Stimulated activated naive CD8-positive, alpha-beta T cell treated with anti-CD3 and anti-CD28 coated beads, Interleukin-15, amount 100 ng/mL, for 72 hours (primary cell): Measurements from ENCODE around the gene TAS2R1.
"Not testable (repeated sequence)": the region's sequence is repeated elsewhere in the genome, so short reads cannot be mapped to it uniquely, and the experiment has no call there.

Experiments
- ATAC-seq: fragments of 150-1000 bp; cut with Tn5 transposase; 2 replicates; pipeline ENCODE4 v1.10.0; 2021; ENCODE audit warnings: mild to moderate bottlenecking, moderate library complexity
- DNase-seq, 2 donors: peaks; one replicate each; pipeline ENCODE4 v3.0.0; 2021 to 2022
- H3K27ac Mint-ChIP-seq, 2 donors: one replicate each; pipeline ENCODE4 v1.8.0; 2022; ENCODE audit warnings: mild to moderate bottlenecking in 2 of 2, mixed read lengths in 2 of 2, moderate library complexity in 2 of 2
- H3K27me3 Mint-ChIP-seq: one replicate; pipeline ENCODE4 v1.8.0; 2022; ENCODE audit warnings: mixed read lengths
- H3K4me1 Mint-ChIP-seq: one replicate; pipeline ENCODE4 v1.8.0; 2022; ENCODE audit warnings: mild to moderate bottlenecking, mixed read lengths
- H3K4me3 Mint-ChIP-seq, 2 donors: one replicate each; pipeline ENCODE4 v1.8.0; 2022; ENCODE audit warnings: mild to moderate bottlenecking in 2 of 2, mixed read lengths in 2 of 2, moderate library complexity in 1 of 2
- H3K9me3 Mint-ChIP-seq, 2 donors: one replicate each; pipeline ENCODE4 v1.8.0; 2022; ENCODE audit warnings: mixed read lengths in 2 of 2

TAS2R1 gene

DNA sequence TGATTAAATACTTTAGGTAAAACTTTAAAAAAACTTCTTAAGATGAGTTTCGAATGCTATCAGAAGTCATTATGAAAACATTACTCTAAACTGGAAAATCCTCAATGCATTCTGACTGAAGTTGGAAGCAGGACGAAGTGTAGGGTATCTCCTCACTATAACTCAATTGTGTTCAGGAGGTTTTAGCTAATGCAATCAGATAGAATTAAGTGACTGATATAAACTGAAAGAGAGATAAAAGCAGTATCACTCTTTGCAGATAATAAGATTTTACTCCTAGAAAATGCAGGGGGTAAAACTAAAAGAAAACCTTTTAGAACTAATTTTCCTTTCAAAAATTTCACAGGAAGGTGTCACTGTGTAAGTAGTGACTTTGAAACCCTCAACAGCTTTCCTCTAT, 22.1 kb downstream of the TAS2R1 start:
- H3K9me3 Mint-ChIP-seq, result peaks cover 0 to 20% of the 10 kb centered on the region in 2 donors
- no peak overlapping the region for H3K27ac Mint-ChIP-seq
- H3K4me3 Mint-ChIP-seq, result no peak overlapping the region
- DNase-seq (no peak), ATAC-seq (no peak)
- no peaks in the 10 kb centered on the region for H3K4me1 Mint-ChIP-seq
- H3K27me3 Mint-ChIP-seq, result no peaks in the 10 kb centered on the region

GRCh38 chr5:9605041-9605838, 24.9 kb downstream of the TAS2R1 start:
- ATAC-seq, result no peak
- Mint-ChIP-seq H3K4me1 (no peaks in the 10 kb centered on the region), H3K4me3 (no peak overlapping the region), H3K27ac (no peak overlapping the region), H3K9me3 (no peaks in the 10 kb centered on the region), H3K27me3 (no peaks in the 10 kb centered on the region)
- no peak for DNase-seq

GRCh38 chr5:9604416-9604815, 25.7 kb downstream of the TAS2R1 start:
- H3K9me3 Mint-ChIP-seq, result peaks cover 0 to 6% of the 10 kb centered on the region in 2 donors
- ATAC-seq (no peak), DNase-seq (no peak)
- no peak overlapping the region for H3K27ac Mint-ChIP-seq
- no peak overlapping the region for H3K4me3 Mint-ChIP-seq
- no peaks in the 10 kb centered on the region for H3K27me3 Mint-ChIP-seq
- no peaks in the 10 kb centered on the region for H3K4me1 Mint-ChIP-seq

- ATAC-seq (no peak), DNase-seq (no peak)
- Mint-ChIP-seq H3K4me3 (no peak overlapping the region), H3K27me3 (no peaks in the 10 kb centered on the region), H3K9me3 (peaks cover 0 to 10% of the 10 kb centered on the region in 2 donors), H3K4me1 (no peaks in the 10 kb centered on the region), H3K27ac (no peak overlapping the region)
Measured at GRCh38 chr5:9601055-9601739, 29.0 kb downstream of the TAS2R1 start.

GRCh38 chr5:9599391-9599790, 30.8 kb downstream of the TAS2R1 start:
- Mint-ChIP-seq H3K27me3 (no peaks in the 10 kb centered on the region), H3K4me1 (no peaks in the 10 kb centered on the region), H3K9me3 (peaks cover 0 to 10% of the 10 kb centered on the region in 2 donors), H3K4me3 (no peak overlapping the region), H3K27ac (no peak overlapping the region)
- ATAC-seq (no peak), DNase-seq (no peak)

DNA sequence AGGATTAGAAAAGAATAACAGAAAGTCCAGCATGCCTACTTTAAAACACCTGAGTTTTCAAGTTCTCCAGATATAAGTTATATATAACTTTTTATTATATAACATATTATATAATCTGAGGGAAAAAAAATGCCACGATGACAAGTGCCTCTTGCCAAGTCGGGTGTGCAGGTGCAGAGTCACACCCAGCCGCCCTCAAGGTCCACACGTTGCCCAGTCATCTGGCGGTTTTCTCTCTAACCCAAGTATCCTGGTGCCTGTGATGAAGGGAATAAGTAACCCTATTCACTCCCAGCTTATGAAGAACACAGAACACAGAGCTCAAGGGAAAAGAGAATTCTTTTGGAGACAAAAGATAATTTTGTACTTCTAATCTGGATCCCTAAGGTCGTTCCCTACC, 31.8 kb downstream of the TAS2R1 start:
- not testable (repeated sequence) for H3K9me3 Mint-ChIP-seq, ATAC-seq, H3K4me1 Mint-ChIP-seq, H3K4me3 Mint-ChIP-seq, DNase-seq, H3K27me3 Mint-ChIP-seq, H3K27ac Mint-ChIP-seq

DNA sequence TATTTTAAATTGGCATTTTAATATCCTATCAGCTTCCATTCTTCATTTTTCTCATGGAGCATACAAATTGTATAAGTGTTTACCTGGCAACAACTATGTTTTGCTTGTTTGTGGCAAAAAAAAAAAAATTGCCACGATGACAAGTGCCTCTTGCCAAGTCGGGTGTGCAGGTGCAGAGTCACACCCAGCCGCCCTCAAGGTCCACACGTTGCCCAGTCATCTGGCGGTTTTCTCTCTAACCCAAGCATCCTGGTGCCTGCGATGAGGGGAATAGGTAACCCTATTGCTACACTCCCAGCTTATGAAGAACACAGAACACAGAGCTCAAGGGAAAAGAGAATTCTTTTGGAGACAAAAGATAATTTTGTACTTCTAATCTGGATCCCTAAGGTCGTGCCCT, 32.8 kb downstream of the TAS2R1 start:
- H3K4me3 Mint-ChIP-seq, H3K27me3 Mint-ChIP-seq, H3K27ac Mint-ChIP-seq, DNase-seq, ATAC-seq, H3K4me1 Mint-ChIP-seq: not testable (repeated sequence)
- H3K9me3 Mint-ChIP-seq, result peaks cover 0 to 12% of the 10 kb centered on the region in 2 donors

DNA sequence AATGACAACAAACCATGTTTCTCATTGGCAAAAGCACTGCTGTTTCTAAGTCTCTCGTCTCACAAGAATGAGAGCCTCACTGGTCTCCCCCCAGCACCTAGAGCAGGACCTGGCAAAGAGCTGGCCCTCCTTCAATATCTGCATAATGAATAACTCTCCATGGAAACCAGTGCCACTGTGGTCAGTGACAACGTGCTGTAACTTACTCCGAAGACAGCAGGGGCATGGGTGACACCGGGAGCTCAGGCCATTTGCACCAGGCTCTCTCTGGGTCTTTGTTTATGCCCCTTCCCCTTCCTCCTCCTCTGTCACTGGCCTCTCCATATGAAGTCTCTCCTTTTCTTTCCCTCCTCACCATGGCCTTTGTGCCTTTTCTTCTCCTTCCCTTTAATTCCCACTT, 33.3 kb downstream of the TAS2R1 start:
- Mint-ChIP-seq H3K9me3 (peaks cover 0 to 17% of the 10 kb centered on the region in 2 donors), H3K4me3 (no peak overlapping the region), H3K4me1 (no peaks in the 10 kb centered on the region), H3K27me3 (no peaks in the 10 kb centered on the region), H3K27ac (no peak overlapping the region)
- DNase-seq (no peak), ATAC-seq (no peak)

DNA sequence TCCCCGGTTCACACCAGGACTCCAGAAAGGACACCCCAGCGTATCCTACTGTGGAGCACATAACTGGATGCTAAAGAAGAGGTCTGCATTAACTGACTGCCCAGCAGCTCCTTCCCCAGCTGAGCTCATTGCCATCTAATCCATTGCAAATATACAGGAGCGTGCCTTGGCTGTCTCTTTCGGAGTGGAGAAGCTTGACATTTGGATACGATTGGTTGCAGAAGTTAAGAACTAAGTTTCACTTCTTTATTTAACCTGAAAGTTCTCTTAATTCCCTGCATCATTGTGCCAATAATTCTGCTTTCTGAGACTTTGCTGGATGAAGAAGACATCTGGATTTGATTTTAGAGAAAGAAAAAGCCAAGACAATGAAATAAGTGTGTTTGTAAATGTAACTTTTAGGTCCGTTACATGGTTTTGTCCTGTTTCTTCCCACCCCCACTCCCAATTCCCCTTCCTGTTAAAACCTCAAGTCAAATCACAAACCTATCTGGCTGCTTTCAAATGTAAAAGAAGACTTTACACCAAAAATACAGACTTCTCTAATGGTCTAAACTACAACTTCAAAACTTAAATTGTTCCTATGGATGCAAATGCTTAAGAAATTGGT, 33.9 kb downstream of the TAS2R1 start:
- DNase-seq (no peak), ATAC-seq (no peak)
- H3K9me3 Mint-ChIP-seq, result peaks cover 0 to 20% of the 10 kb centered on the region in 2 donors
- no peak overlapping the region for H3K27ac Mint-ChIP-seq
- no peak overlapping the region for H3K4me3 Mint-ChIP-seq
- no peaks in the 10 kb centered on the region for H3K27me3 Mint-ChIP-seq
- H3K4me1 Mint-ChIP-seq, result no peaks in the 10 kb centered on the region

DNA sequence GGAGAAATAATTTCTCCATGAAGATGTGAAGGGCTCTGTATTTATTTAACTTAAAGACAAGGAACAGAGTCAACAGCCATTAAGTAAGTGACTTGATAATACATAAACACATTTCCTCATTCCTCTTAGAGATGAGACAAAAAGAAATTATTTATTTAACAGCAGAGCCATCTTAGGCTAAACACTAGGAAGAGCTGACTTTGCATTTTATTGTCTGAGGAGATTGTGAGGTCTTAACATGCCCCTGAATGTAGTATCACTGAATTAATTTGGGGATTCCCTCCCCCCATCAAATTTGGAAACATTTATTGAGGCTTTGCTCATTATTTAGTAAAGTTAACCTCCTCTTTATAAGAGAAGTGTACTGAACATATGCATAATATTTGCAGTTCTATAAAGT, 35.2 kb downstream of the TAS2R1 start:
- Mint-ChIP-seq H3K9me3 (peaks cover 0 to 19% of the 10 kb centered on the region in 2 donors), H3K4me3 (no peak overlapping the region), H3K4me1 (no peaks in the 10 kb centered on the region), H3K27me3 (no peaks in the 10 kb centered on the region), H3K27ac (no peak overlapping the region)
- DNase-seq, result no peak
- ATAC-seq, result no peak

GRCh38 chr5:9589049-9589835, 40.9 kb downstream of the TAS2R1 start:
- peaks cover 0 to 11% of the 10 kb centered on the region in 2 donors for H3K9me3 Mint-ChIP-seq
- H3K4me1 Mint-ChIP-seq, result no peaks in the 10 kb centered on the region
- no peak overlapping the region for H3K27ac Mint-ChIP-seq
- H3K27me3 Mint-ChIP-seq, result no peaks in the 10 kb centered on the region
- DNase-seq (no peak), ATAC-seq (no peak)
- no peak overlapping the region for H3K4me3 Mint-ChIP-seq

- Mint-ChIP-seq H3K4me3 (no peak overlapping the region), H3K27me3 (no peaks in the 10 kb centered on the region)
Measured at GRCh38 chr5:9588254-9588653, 41.9 kb downstream of the TAS2R1 start.

DNA sequence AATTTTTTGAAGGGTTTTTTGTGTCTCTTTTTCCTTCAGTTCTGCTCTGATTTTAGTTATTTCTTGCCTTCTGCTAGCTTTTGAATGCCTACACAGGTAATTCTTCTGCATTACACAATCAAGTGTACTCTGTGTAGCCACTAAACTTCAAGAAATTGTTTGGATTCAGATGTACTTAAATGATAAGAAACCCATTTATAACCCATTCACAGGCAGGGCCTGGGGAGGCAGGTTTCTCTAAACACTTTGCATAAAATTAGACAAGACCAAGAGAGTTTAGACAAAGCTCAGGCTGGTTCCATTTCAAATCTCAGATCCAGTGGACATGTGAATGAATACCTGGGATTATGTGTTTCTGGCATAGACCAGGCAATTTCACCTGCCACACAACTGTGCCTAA, 43.0 kb downstream of the TAS2R1 start:
- DNase-seq (no peak), ATAC-seq (no peak)
- no peak overlapping the region for H3K27ac Mint-ChIP-seq
- no peaks in the 10 kb centered on the region for H3K27me3 Mint-ChIP-seq
- no peak overlapping the region for H3K4me3 Mint-ChIP-seq
- H3K4me1 Mint-ChIP-seq, result no peaks in the 10 kb centered on the region
- H3K9me3 Mint-ChIP-seq, result peaks cover 0 to 14% of the 10 kb centered on the region in 2 donors

More at GRCh38 chr5:9588254-9588653, 41.9 kb downstream of the TAS2R1 start:
- Mint-ChIP-seq H3K9me3 (peaks cover 0 to 11% of the 10 kb centered on the region in 2 donors), H3K27ac (no peak overlapping the region), H3K4me1 (no peaks in the 10 kb centered on the region)
- ATAC-seq, result no peak
- no peak for DNase-seq

GRCh38 chr5:9582406-9582805, 47.7 kb downstream of the TAS2R1 start:
- no peak for ATAC-seq
- H3K9me3 Mint-ChIP-seq, result peaks cover 0 to 8% of the 10 kb centered on the region in 2 donors
- H3K4me3 Mint-ChIP-seq, result no peak overlapping the region
- DNase-seq, result no peak
- H3K4me1 Mint-ChIP-seq, result no peaks in the 10 kb centered on the region
- no peaks in the 10 kb centered on the region for H3K27me3 Mint-ChIP-seq
- H3K27ac Mint-ChIP-seq, result no peak overlapping the region
